Glomerular endothelial cell (primary cell): ENCODE data around the gene PGAP1. TPM values are rescaled to one million over a fixed set of nuclear protein-coding genes. Genes with fewer than 3 reads are reported as not detected.

ENCODE experiments used
- DNase-seq: peaks from one replicate; pipeline ENCODE4 v3.0.0-alpha.2; 2011; ENCODE audit warnings: low read depth, low spot score; ENCODE audit errors: extremely low read depth
- total RNA-seq: library from RNA; depleted of rRNA; stranded (reverse); fragments of >200 nt; gene quantifications from 2 replicates; pipeline ENCODE4 v1.2.3, GENCODE V29; 2015

Gene PGAP1
- total RNA-seq, 1 donor from 2014 or later = 7.6 TPM

DNA sequence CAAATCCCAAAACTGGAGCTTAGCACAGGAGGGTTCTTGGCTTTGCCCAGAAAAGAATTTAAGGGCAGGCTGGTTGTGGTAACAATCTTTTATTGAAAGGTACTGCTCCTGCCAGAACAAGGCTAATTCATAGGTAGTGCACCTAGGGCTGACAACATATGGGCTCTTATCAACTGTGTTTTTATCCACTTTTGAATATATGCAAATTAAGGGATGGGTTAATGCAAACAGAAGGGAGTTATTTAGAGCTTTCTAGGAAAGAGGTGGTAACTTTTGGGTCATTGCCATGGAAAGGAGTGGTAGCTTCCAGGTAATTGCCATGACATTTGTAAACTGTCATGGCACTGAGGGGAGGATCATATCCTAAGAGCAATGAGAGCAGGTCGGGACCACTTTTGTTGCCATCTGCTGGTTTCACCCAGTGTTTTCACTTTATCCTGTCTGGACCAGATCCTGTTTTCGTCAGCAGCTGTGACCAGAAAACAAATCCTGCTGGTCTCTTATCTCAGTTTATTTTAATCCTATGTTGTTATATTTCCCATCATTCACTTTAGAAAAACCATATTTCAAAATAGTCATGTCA lies 118.3 kb downstream of the PGAP1 start:
- no peak for DNase-seq

GRCh38 chr2:196804381-196804780 lies 122.1 kb downstream of the PGAP1 start:
- DNase-seq = no peak

GRCh38 chr2:196802401-196802800 lies 124.1 kb downstream of the PGAP1 start:
- no peak for DNase-seq

DNA sequence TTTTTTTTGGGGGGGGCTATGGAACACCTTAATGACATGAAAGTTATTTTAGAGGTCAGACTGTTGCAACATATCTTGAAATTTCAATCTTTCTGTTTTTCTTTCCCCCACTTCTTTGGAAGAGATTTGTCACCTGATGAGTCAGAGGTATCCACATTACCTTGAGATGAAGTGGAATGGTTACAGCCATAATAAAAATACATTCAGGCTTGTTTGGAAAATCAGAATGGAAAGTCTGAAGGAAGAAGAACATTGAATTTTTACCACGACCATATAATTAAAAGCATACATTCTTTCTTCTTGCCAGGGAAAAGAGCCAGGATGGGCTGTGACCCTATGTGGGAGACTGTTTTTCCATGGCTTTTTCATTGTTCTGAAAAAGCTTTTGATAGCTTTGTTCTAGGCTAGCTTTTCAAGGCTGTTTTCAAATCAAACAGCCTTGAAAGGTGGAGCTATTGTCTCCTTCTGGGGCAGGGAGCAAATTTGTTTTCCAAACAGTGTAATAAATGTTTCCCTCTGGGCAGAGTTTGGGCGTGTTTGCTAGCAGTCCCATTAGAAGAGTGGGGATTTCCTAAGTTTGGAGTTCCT lies 124.7 kb downstream of the PGAP1 start:
- DNase-seq = no peak

DNA sequence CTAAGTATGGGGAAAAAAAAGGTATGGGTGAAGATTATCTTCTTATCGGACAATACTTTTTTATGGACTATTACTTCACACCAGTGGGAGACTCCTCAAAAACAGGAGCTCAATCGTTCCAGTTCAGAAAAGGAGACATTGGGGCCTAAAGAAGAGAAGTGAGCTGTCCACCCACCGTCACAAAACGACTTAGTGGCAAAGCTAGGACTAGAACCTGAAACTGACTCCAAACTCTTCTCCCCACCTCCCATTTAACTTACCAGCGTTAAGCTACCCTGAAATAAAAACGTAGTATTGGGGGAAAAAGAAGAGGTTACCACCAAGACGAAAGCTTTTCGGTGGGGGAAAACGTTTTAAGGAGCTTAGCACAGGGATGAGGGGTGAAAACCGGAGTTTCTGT lies 127.5 kb downstream of the PGAP1 start:
- peak; percentile 2 for DNase-seq

GRCh38 chr2:196792865-196793264 lies 133.6 kb downstream of the PGAP1 start:
- no peak for DNase-seq

DNA sequence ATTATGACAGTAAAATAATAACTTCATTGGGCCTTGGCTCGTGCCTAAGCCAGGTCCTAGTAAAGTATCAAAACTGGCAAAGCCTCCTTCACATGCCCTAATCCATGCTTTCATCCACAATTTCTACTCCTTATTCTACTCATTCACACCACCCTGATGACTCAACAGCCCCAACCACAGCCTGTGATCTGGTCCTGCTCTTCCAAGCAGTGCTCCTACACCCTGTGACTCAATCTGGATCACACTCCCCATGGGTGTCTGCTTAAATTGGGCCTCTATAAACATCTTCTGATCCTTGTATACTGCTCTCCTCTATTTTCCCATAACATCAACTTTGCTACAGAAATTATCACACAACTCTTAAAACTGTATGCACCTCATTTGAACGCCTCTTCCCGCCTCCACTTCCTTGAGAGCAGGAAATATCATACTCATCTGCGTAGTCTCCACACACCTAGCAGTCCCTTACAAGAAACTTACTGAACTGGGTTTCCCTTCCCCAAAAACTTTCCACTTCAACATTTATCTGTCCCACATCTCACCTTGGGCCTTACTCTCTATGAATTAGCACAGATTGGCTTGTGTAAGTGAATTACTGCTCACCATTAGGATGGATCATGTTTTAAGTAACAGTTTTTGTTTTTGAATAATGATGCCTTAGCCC lies 142.9 kb downstream of the PGAP1 start:
- no peak for DNase-seq

Other genes with a start within 250 kb of the PGAP1 start
- gene GTF3C3, start 127.0 kb downstream of the PGAP1 start, total RNA-seq = 26.2 and 29.2 TPM in 2 replicates
- gene C2orf66, start 117.4 kb downstream of the PGAP1 start, total RNA-seq = 0.39 and 1.1 TPM in 2 replicates